GM19324 (cell line): ENCODE data around the gene SLC25A48.
"Not testable (repeated sequence)": the region's sequence is repeated elsewhere in the genome, so short reads cannot be mapped to it uniquely, and the experiment has no call there.

ENCODE experiments used
- ATAC-seq: cut with Tn5 transposase; IDR thresholded peaks from one replicate; pipeline ENCODE4 v1.9.1; 2021; ENCODE audit warnings: mild to moderate bottlenecking, moderate library complexity; ENCODE audit not compliant: unreplicated experiment, low FRiP score

The SLC25A48 gene

GRCh38 chr5:135851915-135852845 lies 17.7 kb downstream of the SLC25A48 start:
- no peak for ATAC-seq

- no peak for ATAC-seq
Measured at GRCh38 chr5:135857630-135858311, 23.3 kb downstream of the SLC25A48 start.

- ATAC-seq: not testable (repeated sequence)
Measured at GRCh38 chr5:135859186-135859585, 24.7 kb downstream of the SLC25A48 start.

- ATAC-seq: no peak
Measured at GRCh38 chr5:135859641-135860040, 25.2 kb downstream of the SLC25A48 start.

GRCh38 chr5:135861641-135862040 lies 27.2 kb downstream of the SLC25A48 start:
- no peak for ATAC-seq

DNA sequence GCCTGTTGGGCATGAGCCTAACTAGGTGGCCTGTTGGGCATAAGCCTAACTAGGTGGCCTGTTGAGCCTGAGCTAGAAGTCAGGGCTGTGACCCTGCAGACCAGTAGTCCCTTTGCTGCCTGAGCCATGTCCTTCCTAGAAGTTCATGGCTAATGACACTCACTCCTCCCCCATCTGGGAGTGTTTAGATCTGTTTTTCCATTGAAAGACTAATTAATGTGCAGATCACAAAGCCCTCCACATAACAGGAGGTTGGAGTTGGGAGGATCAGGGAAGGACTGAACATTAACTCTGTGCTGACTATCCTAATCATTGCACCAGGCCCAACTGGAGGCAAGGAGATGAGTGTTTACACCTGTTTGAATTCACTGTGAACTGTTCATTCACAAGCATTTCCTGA lies 27.6 kb downstream of the SLC25A48 start:
- no peak for ATAC-seq

DNA sequence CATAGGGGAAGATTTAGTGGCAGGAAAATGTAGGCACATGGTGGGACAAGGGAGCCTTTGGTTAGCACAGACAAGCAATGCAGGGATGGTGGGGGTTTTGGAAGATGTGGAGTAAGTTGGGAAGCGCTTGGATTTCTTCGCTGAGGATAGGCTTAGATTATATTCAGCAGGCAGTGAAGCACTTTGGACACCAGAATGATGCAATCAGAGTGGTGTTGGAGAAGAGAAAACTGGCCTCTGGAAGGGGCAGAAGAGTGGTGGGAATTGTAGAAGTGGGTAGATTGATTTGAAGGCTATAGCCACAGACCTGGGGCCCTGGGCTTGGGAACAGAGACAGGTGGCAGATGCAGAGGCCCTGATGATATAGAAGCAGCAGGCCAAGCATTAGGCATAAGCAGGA lies 28.3 kb downstream of the SLC25A48 start:
- no peak for ATAC-seq

DNA sequence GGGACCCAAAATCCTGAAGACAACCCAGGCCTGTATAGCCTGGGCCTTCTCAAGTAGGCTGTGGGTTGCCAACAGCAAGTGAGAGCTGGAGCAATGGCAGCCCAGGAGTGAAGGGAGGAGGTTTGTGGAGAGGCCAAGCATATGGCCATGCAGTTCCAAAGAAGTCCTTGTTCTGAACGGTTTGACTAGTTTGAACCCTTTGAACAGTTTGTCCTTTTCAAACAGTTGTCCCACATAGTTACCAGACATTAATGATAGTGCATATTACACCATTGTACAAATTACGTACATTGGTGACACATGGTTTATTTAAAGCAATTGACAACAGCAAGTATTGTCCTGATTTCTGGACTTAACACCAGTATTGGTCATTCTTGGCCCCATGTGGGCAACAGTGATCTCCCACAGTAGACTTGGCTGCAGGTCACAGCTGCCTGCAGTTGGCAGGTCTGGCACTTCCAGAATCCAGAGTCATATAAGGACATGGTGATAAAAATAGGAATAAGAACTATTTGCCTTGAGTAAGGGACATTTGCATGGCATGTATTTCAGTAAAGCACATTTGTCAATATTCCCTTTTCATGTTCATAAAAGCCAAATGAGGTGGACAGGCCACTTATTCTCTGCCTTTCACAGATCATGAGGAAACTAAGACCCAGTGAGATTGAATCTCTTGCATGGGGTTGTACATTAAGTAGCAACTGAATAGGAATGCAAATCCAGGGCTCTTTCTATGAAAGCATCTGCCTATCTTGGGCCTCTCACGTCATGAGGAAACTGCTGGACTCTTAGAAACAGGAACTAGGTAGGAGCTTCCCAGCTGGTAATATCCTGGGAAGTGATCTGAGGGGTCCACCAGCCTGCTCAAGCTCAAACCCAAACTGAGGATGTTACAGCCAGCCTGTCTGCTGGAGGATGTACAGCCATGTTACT lies 30.3 kb downstream of the SLC25A48 start:
- ATAC-seq: no peak

- ATAC-seq: no peak
Measured at GRCh38 chr5:135866016-135866415, 31.6 kb downstream of the SLC25A48 start.

GRCh38 chr5:135867599-135867998 lies 33.1 kb downstream of the SLC25A48 start:
- no peak for ATAC-seq

GRCh38 chr5:135868681-135869080 lies 34.2 kb downstream of the SLC25A48 start:
- no peak for ATAC-seq

DNA sequence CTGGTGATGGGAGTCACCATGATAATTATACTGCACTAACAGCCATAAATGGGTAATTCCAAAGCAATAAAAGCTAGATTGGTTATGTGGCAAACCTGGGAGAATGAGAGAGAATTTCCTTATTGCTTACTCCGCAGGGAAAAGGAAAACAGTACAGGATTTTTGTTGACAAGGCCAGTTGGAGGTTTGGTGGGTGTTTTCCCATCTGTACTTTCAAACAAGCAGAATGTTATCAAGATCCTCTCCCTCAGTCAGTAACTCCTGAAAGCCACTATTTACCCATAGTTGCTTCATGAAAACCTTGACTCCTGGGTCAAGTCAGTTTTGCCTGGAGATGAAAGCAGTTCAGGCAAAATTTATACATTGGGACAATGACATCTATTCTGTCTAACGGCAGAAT lies 34.8 kb downstream of the SLC25A48 start:
- no peak for ATAC-seq

DNA sequence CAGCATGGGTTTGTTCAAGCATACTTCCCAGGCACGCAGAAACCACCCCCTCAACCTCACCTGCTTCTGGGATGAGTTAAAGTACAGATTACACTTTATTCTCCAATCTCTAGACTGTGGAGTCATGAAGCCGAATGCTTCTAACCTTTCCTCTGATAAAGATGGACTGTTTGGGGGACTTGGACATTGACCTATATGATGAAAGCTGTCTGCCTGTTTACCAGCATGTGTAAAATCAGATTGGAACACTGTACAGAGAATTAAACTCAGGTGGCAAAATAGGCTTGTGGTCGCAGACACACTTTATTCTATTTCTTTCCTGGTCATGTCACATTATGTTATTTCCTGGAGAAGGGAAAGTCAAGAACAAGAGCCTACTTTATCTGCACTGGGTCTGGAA lies 35.5 kb downstream of the SLC25A48 start:
- ATAC-seq: no peak

- ATAC-seq: no peak
Measured at GRCh38 chr5:135871268-135871915, 36.9 kb downstream of the SLC25A48 start.

- ATAC-seq: no peak
Measured at GRCh38 chr5:135873831-135874230, 39.4 kb downstream of the SLC25A48 start.

DNA sequence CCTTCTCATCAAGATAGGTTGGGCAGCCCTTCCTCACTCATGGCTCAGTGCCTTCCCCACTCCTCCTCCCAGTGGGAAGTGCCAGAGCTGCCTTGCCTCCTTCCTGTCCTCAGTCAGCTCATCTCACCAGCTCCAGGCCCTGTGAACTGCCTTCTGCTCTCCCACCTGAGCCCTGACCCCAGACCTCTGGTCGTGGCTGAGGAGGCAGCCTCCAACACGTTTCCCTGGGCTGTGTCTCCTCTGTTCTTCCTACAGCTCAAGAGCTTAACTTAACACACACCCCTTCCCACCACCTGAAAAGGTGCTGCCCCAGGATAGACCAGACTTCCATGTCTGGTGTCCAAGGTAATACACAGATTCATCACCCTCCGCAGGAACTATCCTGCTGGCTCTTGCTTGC lies 40.0 kb downstream of the SLC25A48 start:
- ATAC-seq: no peak

DNA sequence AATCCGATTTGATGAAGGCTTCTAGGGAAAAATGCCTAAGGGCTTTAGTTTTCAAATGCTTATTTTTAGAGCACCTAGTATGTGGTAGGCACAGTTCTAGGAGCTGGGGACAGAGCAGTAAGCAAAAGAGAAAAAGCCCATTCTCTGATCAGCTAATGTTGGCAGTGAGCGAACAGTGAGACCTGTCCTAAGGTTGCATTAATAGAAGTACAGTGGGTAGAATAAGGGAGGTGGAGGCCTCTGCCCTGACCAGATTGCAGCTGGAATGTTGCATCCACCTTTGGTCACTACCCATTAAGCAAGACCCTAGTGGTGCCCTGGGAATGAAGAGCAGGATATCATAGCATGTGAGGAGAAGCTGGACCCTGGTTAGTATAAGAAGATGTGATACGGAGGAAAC lies 41.1 kb downstream of the SLC25A48 start:
- ATAC-seq: no peak

- ATAC-seq: no peak
Measured at GRCh38 chr5:135876146-135876545, 41.7 kb downstream of the SLC25A48 start.

DNA sequence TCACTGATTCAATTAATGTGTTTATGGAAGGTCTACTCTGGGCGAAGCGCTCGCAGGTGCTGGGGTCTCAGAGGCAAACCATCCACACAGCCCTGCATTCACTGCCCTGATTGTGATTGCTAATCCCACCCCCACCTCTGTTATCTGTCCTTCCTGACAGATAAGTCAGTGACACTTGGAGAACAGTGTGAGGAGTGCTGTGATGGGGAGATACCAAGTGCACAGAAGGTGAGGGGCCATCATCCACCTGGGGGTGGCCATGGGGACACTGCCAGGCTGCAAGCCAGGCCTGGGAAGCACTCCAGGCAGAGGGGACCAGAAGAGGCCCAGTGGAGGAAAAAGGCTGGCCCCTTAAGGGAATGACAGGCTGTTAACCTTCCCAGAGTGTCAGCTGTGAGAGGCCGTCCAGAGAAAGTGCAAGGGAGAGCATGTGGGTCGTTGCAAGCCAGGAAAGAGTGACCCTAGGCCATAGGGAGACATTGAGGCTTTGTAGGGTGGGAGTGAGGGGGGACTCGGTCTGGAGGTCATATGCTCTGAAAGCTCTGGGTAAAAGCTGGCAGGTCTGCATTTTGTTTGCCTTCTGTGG lies 43.2 kb downstream of the SLC25A48 start:
- ATAC-seq: no peak

DNA sequence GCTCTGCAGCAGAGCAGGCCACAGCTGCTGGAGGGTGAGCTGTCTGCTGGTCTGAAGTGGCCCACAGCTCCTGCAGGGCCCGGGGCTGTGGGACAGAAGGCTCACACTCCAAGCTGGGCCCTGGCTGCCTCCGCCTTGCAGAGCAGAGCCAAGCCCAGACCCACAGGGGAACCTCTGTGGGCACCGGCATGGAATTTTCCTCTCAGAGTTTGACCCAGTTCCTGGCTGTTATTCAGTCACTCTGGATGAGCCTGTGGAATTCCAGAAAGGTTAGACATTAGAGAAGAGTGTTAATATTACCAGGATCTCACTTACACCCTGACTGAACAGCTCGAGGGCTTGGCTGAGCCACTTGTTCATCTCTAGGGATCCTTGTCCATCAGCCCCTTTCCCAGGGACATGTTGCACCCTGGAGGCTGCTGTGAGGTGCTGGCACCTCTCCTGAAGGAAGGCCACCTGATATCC lies 43.7 kb downstream of the SLC25A48 start:
- ATAC-seq: no peak
